GM12875 (cell line): ENCODE results near the gene FLII.

Experiments
- H3K4me3 ChIP-seq: one replicate; pipeline ENCODE4 v1.5.1; 2011; ENCODE audit warnings: low read depth, low read length, control low read depth
- TF ChIP-seq, protein P1 (sequence below): IDR thresholded peaks from 2 replicates; pipeline ENCODE4 v1.5.1; 2011; ENCODE audit warnings: low read depth, mild to moderate bottlenecking, control low read depth, inconsistent platforms, low read length, moderate library complexity, borderline replicate concordance; ENCODE audit not compliant: insufficient read depth

Gene FLII

DNA sequence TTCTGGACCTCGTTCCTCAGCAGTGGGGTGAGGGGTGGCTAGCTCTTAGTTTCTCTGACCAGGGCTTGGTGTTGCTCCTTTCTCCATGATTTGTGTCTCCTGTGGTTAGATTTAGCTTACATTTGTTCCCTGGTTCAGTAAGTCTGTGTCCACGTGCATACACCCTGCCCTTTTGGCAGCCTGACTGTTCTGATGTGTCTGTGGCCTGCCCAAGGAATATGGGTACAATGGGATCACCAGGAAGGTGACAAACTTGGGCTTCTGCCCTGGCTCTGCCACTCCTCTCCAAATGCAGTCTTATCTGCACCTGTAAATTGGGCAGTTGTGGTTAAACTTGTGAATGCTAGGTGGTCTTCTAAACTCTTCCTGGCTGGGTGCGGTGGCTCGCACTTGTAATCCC lies 57.4 kb downstream of the FLII start:
- TF ChIP-seq, protein P1, sequence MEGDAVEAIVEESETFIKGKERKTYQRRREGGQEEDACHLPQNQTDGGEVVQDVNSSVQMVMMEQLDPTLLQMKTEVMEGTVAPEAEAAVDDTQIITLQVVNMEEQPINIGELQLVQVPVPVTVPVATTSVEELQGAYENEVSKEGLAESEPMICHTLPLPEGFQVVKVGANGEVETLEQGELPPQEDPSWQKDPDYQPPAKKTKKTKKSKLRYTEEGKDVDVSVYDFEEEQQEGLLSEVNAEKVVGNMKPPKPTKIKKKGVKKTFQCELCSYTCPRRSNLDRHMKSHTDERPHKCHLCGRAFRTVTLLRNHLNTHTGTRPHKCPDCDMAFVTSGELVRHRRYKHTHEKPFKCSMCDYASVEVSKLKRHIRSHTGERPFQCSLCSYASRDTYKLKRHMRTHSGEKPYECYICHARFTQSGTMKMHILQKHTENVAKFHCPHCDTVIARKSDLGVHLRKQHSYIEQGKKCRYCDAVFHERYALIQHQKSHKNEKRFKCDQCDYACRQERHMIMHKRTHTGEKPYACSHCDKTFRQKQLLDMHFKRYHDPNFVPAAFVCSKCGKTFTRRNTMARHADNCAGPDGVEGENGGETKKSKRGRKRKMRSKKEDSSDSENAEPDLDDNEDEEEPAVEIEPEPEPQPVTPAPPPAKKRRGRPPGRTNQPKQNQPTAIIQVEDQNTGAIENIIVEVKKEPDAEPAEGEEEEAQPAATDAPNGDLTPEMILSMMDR, result no peak
- no peak overlapping the region for H3K4me3 ChIP-seq

- TF ChIP-seq, protein P1, result no peak
- no peak overlapping the region for H3K4me3 ChIP-seq
Measured at GRCh38 chr17:18198530-18198929, 60.0 kb downstream of the FLII start.

DNA sequence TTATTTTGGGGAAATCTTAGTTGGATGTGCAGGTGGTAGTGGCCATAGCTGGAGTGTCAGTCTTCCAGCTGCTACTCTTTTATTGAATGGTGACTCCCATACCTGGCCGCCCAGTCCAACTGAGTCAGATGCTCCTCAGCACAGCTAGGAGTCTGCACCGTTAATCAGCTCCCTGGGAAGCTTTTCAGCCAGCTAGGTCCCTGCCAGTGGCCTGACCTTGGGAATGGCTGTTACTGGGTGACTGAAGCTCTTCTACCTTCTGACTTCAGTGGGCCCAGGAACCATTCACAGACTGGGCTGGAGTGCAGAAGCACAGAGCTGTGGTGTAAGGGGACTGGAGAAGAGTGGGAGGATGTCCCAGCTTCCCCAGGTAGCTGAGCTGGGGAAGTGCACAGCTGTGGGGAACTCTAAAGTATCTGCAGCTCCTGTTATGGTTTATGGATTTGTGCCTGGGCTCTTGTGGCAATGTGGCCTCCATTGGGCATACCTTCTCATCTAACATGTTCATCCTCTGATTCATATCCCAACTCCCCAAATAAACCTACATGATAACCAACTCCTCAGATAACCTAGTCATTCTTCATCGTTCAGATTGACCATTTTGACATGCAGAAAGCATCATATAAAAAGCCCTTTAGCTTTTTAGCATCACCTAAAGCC lies 60.9 kb downstream of the FLII start:
- no peak overlapping the region for H3K4me3 ChIP-seq
- TF ChIP-seq, protein P1, result no peak

- TF ChIP-seq, protein P1, result no peak
Measured at GRCh38 chr17:18195246-18195645, 63.3 kb downstream of the FLII start.

More at GRCh38 chr17:18195246-18195645, 63.3 kb downstream of the FLII start:
- no peak overlapping the region for H3K4me3 ChIP-seq
